Medulla oblongata (tissue), 1 donor: Measurements from ENCODE around the gene ZNF418.
"Not testable (repeated sequence)": the region's sequence is repeated elsewhere in the genome, so short reads cannot be mapped to it uniquely, and the experiment has no call there.

ENCODE experiments used
- DNase-seq: peaks from one replicate; pipeline ENCODE4 v3.0.0-alpha.2; 2015; ENCODE audit errors: extremely low spot score

The ZNF418 gene

DNA sequence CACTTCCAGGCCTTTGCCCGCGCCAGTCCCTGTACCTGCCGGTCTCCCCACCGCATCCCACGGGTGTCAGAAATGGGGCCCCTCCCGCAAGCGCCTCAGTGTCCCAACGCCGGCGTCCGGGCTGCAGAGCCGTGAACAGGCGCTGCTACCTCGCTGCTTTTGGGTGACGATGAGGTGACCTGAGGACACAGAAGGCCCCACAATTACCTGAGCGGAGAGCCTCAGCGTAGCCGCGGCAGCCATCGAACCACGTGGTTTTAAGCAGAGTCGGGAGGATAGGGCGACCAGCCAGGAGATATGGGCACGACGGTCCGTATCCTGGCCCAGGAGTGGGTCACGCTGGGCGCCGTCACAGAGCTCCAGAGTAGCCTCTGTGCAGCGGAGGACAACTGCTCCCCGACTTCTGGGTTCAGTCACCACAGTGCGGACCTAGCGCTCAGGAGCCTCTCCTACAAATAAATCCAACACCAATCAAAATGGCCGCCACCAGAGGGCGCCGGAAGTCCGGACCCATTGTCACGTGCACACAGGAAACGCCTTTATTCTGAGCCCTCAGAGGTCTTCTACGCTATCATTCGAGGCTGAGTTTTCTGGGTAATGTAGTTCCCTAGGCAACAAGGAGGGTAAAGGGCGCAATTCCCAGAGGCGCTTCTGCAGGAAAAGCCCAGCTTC is 46.5 kb downstream of the ZNF418 start, which contains the start of gene ZNF814:
ZNF814 (minus strand) TSS at position 478 of the 672 bp plus-strand sequence; CDS start at position 243, 235 bp downstream.
- DNase-seq: peak; percentile 86

DNA sequence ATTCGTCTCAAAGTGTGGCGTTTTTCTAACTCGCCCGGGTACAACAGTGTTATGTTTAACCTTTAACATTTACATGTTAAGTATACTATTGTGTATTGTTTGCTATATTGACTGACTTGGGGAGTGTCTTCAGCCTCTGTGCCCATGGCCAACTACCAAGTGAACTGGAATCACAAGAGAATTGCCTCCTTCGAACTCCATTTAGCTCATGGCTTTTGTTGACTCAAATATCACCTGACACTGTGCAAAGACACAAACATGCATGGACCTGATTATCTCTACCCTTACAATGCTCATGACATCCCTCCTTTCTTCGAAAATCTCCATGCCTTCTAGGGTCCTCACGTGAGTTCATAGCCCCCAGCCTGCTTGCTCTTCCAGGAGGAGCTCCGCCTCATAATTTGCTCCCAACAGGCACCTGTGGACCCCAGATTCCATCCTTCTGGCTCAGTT is 47.1 kb downstream of the ZNF418 start:
- DNase-seq: no peak

DNA sequence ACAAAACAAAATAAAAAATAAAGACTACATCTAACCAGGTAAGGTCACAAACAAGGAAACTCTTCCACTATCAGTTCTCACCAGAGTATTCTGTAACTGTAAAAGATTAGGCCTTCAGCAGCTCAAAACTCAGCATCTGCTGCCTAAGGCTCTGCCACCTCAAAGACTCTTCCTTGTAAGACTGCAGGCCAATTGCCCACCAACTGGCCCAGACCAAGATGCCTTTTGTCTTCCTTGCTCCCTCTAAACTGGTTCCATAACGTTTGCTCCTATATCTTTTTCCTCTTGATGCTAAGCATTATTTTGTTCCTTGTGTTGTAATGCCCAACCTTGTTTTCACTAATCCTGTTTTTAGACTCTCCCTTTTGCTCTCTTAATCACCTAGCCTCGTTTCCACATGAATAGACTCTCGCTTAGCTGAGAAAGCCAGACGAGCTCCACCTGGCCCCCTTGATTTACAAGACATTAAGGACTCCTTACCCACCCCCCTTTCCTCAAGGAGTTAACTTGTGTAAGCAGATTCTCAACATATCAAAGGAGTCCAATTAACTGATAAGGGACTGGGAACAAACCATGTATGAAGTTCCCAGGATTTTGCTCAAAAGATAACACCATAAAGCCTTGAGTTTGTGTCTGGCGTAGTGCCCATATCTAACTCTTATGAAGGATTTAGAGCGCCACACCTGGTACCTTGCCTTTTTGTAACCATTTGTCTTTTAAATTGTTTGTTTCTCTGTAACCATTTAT is 47.8 kb downstream of the ZNF418 start:
- no peak for DNase-seq

GRCh38 chr19:57886046-57886445 is 49.2 kb downstream of the ZNF418 start:
- no peak for DNase-seq

GRCh38 chr19:57873883-57874799 is 61.1 kb downstream of the ZNF418 start:
- DNase-seq: not testable (repeated sequence)

DNA sequence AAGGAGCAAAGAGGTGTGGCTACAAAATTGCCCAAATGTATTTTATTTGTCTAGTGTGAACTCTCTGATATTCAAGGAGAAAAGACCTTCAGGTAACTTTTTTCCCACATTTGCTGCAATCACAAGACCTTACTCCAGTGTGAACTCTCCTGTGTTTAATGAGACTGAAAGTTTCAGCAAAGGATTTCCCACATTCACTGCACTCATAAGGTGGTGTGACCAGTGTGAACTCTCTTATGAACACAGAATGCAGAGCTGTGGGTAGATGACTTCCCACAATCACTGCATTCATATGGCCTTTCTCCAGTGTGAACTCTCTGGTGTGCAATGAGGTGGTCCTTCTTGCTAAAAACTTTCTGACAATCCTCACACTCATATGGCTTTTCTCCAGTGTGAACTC is 62.8 kb downstream of the ZNF418 start:
- no peak for DNase-seq
